Body of pancreas (tissue), 4 donors: ENCODE data around the gene GJC2.

Experiments used
- POLR2A ChIP-seq, 3 donors: fragments of 450-650 bp; IDR thresholded peaks; one replicate each; pipeline ENCODE4 v1.6.1; 2016; ENCODE audit warnings: antibody characterized with exemption in 3 of 3, mild to moderate bottlenecking in 2 of 3
- TF ChIP-seq, protein P1 (sequence below), 7 experiments: fragments of 450-650 bp in 4 of 7; fragments of 200-600 bp in 3 of 7; sonication (generic) in 3 of 7; IDR thresholded peaks; one replicate each; pipeline ENCODE4 v1.5.1; 2016 to 2019; ENCODE audit warnings: antibody characterized with exemption in 7 of 7

- TF ChIP-seq, protein P1, sequence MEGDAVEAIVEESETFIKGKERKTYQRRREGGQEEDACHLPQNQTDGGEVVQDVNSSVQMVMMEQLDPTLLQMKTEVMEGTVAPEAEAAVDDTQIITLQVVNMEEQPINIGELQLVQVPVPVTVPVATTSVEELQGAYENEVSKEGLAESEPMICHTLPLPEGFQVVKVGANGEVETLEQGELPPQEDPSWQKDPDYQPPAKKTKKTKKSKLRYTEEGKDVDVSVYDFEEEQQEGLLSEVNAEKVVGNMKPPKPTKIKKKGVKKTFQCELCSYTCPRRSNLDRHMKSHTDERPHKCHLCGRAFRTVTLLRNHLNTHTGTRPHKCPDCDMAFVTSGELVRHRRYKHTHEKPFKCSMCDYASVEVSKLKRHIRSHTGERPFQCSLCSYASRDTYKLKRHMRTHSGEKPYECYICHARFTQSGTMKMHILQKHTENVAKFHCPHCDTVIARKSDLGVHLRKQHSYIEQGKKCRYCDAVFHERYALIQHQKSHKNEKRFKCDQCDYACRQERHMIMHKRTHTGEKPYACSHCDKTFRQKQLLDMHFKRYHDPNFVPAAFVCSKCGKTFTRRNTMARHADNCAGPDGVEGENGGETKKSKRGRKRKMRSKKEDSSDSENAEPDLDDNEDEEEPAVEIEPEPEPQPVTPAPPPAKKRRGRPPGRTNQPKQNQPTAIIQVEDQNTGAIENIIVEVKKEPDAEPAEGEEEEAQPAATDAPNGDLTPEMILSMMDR (IDR thresholded peaks at IDR 0.05): no peak
- TF ChIP-seq POLR2A (IDR thresholded peaks at IDR 0.05): no peak
These were observed 20.9 kb downstream of the GJC2 start for GRCh38 chr1:228170666-228171065.
